CD4-positive, alpha-beta T cell (primary cell): ENCODE results near the gene CRTAC1. TPM values are rescaled to one million over a fixed set of nuclear protein-coding genes. Genes with fewer than 3 reads are reported as not detected.

Experiments used
- ATAC-seq: fragments of 200-7000 bp; cut with Tn5 transposase; one replicate; pipeline ENCODE4 v1.10.0; 2022; ENCODE audit warnings: mild to moderate bottlenecking; ENCODE audit not compliant: poor library complexity
- CTCF ChIA-PET: fragments of 350-600 bp; sonication (Branson Sonifier 250); formaldehyde crosslinking; loops from one replicate; lab custom pipeline; 2021; ENCODE audit warnings: antibody characterized with exemption, inconsistent platforms; lab: Charles Lee
- POLR2A ChIA-PET: fragments of 350-600 bp; sonication (Branson Sonifier 250); formaldehyde crosslinking; loops from one replicate; lab custom pipeline; 2021; ENCODE audit warnings: antibody characterized with exemption, inconsistent platforms; lab: Charles Lee
- DNase-seq, 14 experiments: peaks; one replicate each; pipeline ENCODE4 v3.0.0-alpha.2; 2013 to 2020; ENCODE audit warnings: mixed read lengths in 2 of 14
- H3K27ac ChIP-seq, 2 donors: one replicate each; pipeline versions ENCODE4 v1.5.1 to v1.7.0; 2013; ENCODE audit warnings: low read length in 2 of 2, low read depth in 1 of 2, mild to moderate bottlenecking in 1 of 2
- H3K27me3 ChIP-seq, 2 experiments: 1 replicate in 1 of 2; 2 replicates in 1 of 2; pipeline versions ENCODE4 v1.6.1 to v1.7.0; 2013; ENCODE audit warnings: low read length in 2 of 2, control low read depth in 1 of 2, mild to moderate bottlenecking in 1 of 2, moderate library complexity in 1 of 2; ENCODE audit not compliant: insufficient read depth in 2 of 2, control insufficient read depth in 1 of 2
- H3K36me3 ChIP-seq: one replicate; pipeline ENCODE4 v1.6.1; 2013; ENCODE audit warnings: low read length, control low read depth; ENCODE audit not compliant: insufficient read depth
- H3K4me1 ChIP-seq: one replicate; pipeline ENCODE4 v1.6.1; 2013; ENCODE audit warnings: low read length, control low read depth; ENCODE audit not compliant: insufficient read depth
- H3K4me3 ChIP-seq: one replicate; pipeline ENCODE4 v1.5.1; 2013; ENCODE audit warnings: mild to moderate bottlenecking, low read length, moderate library complexity
- H3K9me3 ChIP-seq, 2 experiments: 1 replicate in 1 of 2; 2 replicates in 1 of 2; pipeline versions ENCODE4 v1.6.1 to v1.7.0; 2013; ENCODE audit warnings: low read length in 2 of 2, mild to moderate bottlenecking in 2 of 2, control low read depth in 1 of 2, moderate library complexity in 1 of 2; ENCODE audit not compliant: control insufficient read depth in 1 of 2, insufficient read depth in 1 of 2
- H3K27ac Mint-ChIP-seq: one replicate; pipeline ENCODE4 v1.8.0; 2020; ENCODE audit warnings: mixed read lengths
- H3K27me3 Mint-ChIP-seq: one replicate; pipeline ENCODE4 v1.8.0; 2021; ENCODE audit warnings: mixed read lengths
- H3K36me3 Mint-ChIP-seq: one replicate; pipeline ENCODE4 v1.8.0; 2021; ENCODE audit warnings: low read depth, mixed read lengths
- H3K4me1 Mint-ChIP-seq: one replicate; pipeline ENCODE4 v1.8.0; 2021; ENCODE audit warnings: low read depth, mixed read lengths
- H3K4me3 Mint-ChIP-seq: one replicate; pipeline ENCODE4 v1.8.0; 2020; ENCODE audit warnings: mild to moderate bottlenecking, mixed read lengths
- H3K9me3 Mint-ChIP-seq: one replicate; pipeline ENCODE4 v1.8.0; 2020; ENCODE audit warnings: mixed read lengths
- intact Hi-C, 2 experiments: fragments of 100-400 bp; cut with DNase I in 1 of 2; cut with micrococcal nuclease in 1 of 2; formaldehyde crosslinking; loops; one replicate each; pipeline versions ENCODE4 v1.15.1 to v1.9.0; 2023 to 2025; cut with DNase I, micrococcal nuclease
- total RNA-seq, 174 experiments: library from RNA in 2 of 174; stranded (reverse) in 2 of 174; gene quantifications; one replicate each; pipeline ENCODE4 v1.2.3 and lab custom pipeline; 2021 to 2026
- TF ChIP-seq, protein P1 (sequence below): fragments of 200-600 bp; IDR thresholded peaks from one replicate; pipeline ENCODE4 v1.8.0; 2022; ENCODE audit warnings: antibody characterized with exemption, mild to moderate bottlenecking

The CRTAC1 gene
- total RNA-seq, 2 experiments from 2014 or later, result not detected

DNA sequence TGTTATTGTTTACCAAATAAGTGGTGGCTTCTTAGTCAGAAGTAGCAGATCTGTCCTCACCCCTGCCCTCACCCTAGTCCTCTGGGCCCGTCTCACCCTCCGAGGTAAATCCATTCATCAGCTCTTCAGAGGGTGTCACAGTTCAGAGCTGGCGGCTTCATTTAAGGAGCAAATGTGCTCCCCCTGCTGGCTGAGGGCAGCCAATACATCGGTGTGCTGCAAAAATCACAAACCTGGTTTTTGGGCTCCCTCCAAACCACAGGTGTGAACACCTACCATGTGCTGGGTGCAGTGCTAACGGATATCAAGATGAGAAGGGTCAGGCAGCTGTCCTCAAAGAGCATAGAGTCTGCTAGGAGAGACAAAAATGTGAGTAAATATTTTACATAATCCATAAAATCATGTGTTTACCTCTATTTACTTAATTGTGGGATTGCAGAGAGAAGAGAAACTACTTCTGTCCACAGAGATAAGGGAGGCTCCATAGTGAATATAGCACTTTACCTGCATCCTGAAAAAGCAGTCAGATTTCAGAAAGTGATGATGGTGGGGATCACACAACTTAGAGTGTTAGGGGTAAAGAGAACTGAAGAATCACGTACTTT, 15.5 kb upstream of the CRTAC1 start:
- H3K27ac Mint-ChIP-seq, result no peak overlapping the region
- no peak overlapping the region for H3K27ac ChIP-seq
- no peak overlapping the region for H3K4me3 ChIP-seq
- H3K9me3 Mint-ChIP-seq, result no peaks in the 10 kb centered on the region
- peaks cover 3% of the 10 kb centered on the region for H3K4me1 ChIP-seq
- ChIA-PET CTCF (interaction anchor here (0.6 to 1.3 kb wide), 6 partner anchors 9 to 937 kb away, joined by 3 to 5 read pairs (median 4); no protein-coding TSS in a partner anchor), POLR2A (no interaction called here)
- TF ChIP-seq, protein P1, sequence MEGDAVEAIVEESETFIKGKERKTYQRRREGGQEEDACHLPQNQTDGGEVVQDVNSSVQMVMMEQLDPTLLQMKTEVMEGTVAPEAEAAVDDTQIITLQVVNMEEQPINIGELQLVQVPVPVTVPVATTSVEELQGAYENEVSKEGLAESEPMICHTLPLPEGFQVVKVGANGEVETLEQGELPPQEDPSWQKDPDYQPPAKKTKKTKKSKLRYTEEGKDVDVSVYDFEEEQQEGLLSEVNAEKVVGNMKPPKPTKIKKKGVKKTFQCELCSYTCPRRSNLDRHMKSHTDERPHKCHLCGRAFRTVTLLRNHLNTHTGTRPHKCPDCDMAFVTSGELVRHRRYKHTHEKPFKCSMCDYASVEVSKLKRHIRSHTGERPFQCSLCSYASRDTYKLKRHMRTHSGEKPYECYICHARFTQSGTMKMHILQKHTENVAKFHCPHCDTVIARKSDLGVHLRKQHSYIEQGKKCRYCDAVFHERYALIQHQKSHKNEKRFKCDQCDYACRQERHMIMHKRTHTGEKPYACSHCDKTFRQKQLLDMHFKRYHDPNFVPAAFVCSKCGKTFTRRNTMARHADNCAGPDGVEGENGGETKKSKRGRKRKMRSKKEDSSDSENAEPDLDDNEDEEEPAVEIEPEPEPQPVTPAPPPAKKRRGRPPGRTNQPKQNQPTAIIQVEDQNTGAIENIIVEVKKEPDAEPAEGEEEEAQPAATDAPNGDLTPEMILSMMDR, result peak; percentile 90
- H3K36me3 ChIP-seq, result no peaks in the 10 kb centered on the region
- H3K27me3 ChIP-seq, result peaks cover 13 to 25% of the 10 kb centered on the region in 2 experiments
- no peaks in the 10 kb centered on the region for H3K4me1 Mint-ChIP-seq
- intact Hi-C loops, result loop anchor here (1.0 to 10.0 kb wide), 4 partner anchors 132 to 371 kb away; no protein-coding TSS in a partner anchor
- no peaks in the 10 kb centered on the region for H3K36me3 Mint-ChIP-seq
- H3K9me3 ChIP-seq, result no peaks in the 10 kb centered on the region
- peaks cover 39% of the 10 kb centered on the region for H3K27me3 Mint-ChIP-seq
- no peak overlapping the region for H3K4me3 Mint-ChIP-seq
- ATAC-seq, result peak; percentile 88
- DNase-seq, result peak; percentile 29 to 78 (median 44)

DNA sequence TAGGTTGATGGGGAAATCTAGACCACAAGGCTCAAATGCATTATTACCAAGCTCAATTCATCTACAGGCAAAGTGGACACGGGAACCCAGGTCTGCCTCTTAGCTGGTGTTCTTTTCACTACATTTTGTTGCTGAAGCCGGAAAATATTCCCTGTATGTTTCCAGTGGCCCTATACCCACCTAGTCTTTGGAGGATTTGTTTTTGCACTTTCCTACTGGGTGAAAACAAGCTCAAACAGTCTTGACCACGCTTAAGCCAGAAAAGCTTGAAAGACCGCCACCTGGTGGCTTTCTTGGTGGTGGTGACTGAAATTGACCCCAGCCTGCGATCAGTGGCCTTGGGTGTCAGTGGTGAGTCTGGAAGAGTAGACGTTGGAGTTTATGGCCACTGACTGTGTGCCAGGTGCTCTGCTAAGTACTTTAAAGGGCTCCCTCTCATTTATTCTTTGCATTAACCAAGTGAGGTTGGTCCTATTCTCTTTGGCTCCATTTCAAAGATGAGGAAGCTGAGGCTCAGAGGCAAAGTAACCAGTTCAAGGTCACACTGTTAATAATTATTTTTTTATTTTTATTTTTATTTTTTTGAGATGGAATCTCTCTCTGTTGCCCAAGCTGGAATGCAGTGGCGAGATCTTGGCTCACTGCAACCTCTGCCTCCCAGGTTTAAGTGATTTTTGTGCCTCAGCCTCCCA, 11.1 kb upstream of the CRTAC1 start:
- TF ChIP-seq, protein P1, result peak; percentile 44
- no peak for ATAC-seq
- H3K27ac ChIP-seq, result no peak overlapping the region
- Mint-ChIP-seq H3K4me1 (no peaks in the 10 kb centered on the region), H3K4me3 (no peak overlapping the region), H3K9me3 (no peaks in the 10 kb centered on the region), H3K36me3 (no peaks in the 10 kb centered on the region), H3K27me3 (peaks cover 79% of the 10 kb centered on the region), H3K27ac (no peak overlapping the region)
- CTCF ChIA-PET, result interaction anchor here (1.0 to 2.9 kb wide), 2 partner anchors 123 to 127 kb away, joined by 3 to 14 read pairs; no protein-coding TSS in a partner anchor
- peaks cover 0 to 5% of the 10 kb centered on the region in 2 experiments for H3K9me3 ChIP-seq
- peaks cover 32 to 60% of the 10 kb centered on the region in 2 experiments for H3K27me3 ChIP-seq
- H3K36me3 ChIP-seq, result no peaks in the 10 kb centered on the region
- intact Hi-C loops, result loop anchor here (2.0 to 10.0 kb wide), 4 partner anchors 127 to 367 kb away; no protein-coding TSS in a partner anchor
- no peak overlapping the region for H3K4me3 ChIP-seq
- H3K4me1 ChIP-seq, result peaks cover 3% of the 10 kb centered on the region
- POLR2A ChIA-PET, result interaction anchor here (0.5 to 1.2 kb wide), 2 partner anchors 23 to 127 kb away, joined by 4 read pairs; no protein-coding TSS in a partner anchor
- DNase-seq, result peak in 10 of 14 experiments; percentile 4 to 53 (median 30)

DNA sequence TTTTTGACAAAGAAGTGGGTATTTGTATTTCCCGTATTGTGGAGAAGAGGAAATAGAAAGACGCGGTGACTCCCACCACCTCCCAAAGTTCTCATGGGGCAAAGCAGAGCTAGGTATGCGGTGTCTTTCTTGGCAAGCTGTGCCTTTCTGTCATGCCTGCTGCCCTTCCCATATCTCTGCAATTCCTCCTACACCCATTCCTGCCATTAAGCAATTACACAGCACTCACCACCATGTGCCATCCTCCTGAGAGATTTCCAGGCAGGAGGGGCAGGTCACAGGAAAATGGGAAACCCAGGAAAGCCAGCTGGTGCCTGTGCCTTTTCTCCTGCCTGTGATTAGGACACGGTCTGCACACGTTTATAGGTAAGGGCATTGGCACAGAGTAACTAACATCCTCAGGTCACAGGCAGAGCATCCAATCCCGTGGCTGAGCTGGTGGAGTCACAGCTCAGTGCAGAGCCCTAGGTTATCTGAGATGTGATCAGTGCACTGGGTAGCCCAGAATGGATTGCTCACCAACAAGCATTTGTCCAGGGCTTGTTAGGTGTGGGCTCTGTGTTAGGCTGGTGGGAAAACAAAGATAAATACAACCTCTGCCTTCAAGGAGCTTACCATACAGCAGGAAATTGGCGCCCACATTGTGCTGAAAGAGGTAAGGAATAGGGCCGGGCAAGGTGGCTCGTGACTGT, 9.4 kb upstream of the CRTAC1 start:
- H3K4me3 ChIP-seq, result no peak overlapping the region
- no peaks in the 10 kb centered on the region for H3K4me1 ChIP-seq
- H3K36me3 ChIP-seq, result no peaks in the 10 kb centered on the region
- CTCF ChIA-PET, result interaction anchor here (0.6 kb wide), 1 partner anchor 1012 kb away, joined by 4 read pairs; no protein-coding TSS in a partner anchor
- H3K27me3 ChIP-seq, result peaks cover 47 to 75% of the 10 kb centered on the region in 2 experiments
- no peak overlapping the region for H3K4me3 Mint-ChIP-seq
- peaks cover 89% of the 10 kb centered on the region for H3K27me3 Mint-ChIP-seq
- POLR2A ChIA-PET, result no interaction called here
- H3K9me3 Mint-ChIP-seq, result no peaks in the 10 kb centered on the region
- H3K4me1 Mint-ChIP-seq, result no peaks in the 10 kb centered on the region
- no peak for DNase-seq
- no peak for ATAC-seq
- H3K9me3 ChIP-seq, result peaks cover 0 to 5% of the 10 kb centered on the region in 2 experiments
- no peaks in the 10 kb centered on the region for H3K36me3 Mint-ChIP-seq
- intact Hi-C loops, result loop anchor here (2.0 to 10.0 kb wide), 4 partner anchors 125 to 365 kb away; no protein-coding TSS in a partner anchor
- H3K27ac Mint-ChIP-seq, result no peak overlapping the region
- no peak overlapping the region for H3K27ac ChIP-seq
- TF ChIP-seq, protein P1, result no peak
